ENCODE results near the gene KRTAP20-2. TPM values are rescaled to one million over a fixed set of nuclear protein-coding genes. Genes with fewer than 3 reads are reported as not detected.

The KRTAP20-2 gene
- total and polyA plus RNA-seq, 11 donors: not detected

GRCh38 chr21:30680586-30680985 lies 45.6 kb downstream of the KRTAP20-2 start:
- Histone ChIP-seq H3K9me3 (peaks cover 0 to 4% (median 0%) of the 10 kb centered on the region in 12 donors), H3K4me3 (no peak overlapping the region), H3K27me3 (no peaks in the 10 kb centered on the region), H3K4me1 (no peaks in the 10 kb centered on the region), H3K27ac (no peak overlapping the region), H3K36me3 (no peaks in the 10 kb centered on the region)
- ATAC-seq (no peak), DNase-seq (no peak)
- intact Hi-C loops (cut with DNase I): no loop called here
- WGBS, 4 donors: 34 to 55% (median 41%) methylated on average over 1 of the region's 1 CpG
- TF ChIP-seq POLR2A (IDR thresholded peaks at IDR 0.05): no peak

DNA sequence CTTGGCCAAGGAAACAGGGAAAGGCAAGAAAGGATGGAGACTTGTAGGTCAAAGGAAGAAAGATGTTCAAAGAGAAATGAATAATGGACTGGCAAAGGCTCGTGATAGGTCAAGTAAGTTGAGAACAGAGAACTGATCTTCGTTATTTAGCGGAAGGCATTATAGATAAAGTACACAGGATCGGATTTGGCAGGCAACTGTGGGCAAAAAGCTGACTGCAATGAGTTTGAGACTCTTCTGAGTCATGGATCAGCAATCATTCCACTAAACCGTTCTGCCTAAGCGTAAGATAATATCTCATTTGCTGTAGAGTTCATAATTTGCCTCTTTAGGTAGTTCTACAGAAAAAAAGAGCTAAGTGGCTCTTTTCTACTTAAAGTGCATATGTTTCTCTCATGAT lies 49.5 kb downstream of the KRTAP20-2 start:
- Histone ChIP-seq H3K4me3 (no peak overlapping the region), H3K36me3 (no peaks in the 10 kb centered on the region), H3K27ac (no peak overlapping the region), H3K4me1 (no peaks in the 10 kb centered on the region), H3K27me3 (no peaks in the 10 kb centered on the region), H3K9me3 (peaks cover 0 to 4% (median 0%) of the 10 kb centered on the region in 12 donors)
- no peak for DNase-seq
- ATAC-seq: no peak
- intact Hi-C loops (cut with DNase I): no loop called here
- no peak for TF ChIP-seq POLR2A (IDR thresholded peaks at IDR 0.05)
- TF ChIP-seq CTCF (IDR thresholded peaks at IDR 0.05): no peak
- 75 to 78% (median 77%) methylated on average over 6 of the region's 6 CpGs for WGBS, 4 donors

Other genes starting within 250 kb of the KRTAP20-2 start
- not detected for gene KRTAP13-1, start 239.2 kb upstream of the KRTAP20-2 start, total RNA-seq
- not detected for gene KRTAP13-1, start 239.2 kb upstream of the KRTAP20-2 start, polyA plus RNA-seq
- not detected for gene KRTAP13-3, start 209.3 kb upstream of the KRTAP20-2 start, total RNA-seq
- gene KRTAP13-3, start 209.3 kb upstream of the KRTAP20-2 start, polyA plus RNA-seq: not detected
- not detected for gene KRTAP13-4, start 205.0 kb upstream of the KRTAP20-2 start, total RNA-seq
- not detected for gene KRTAP13-4, start 205.0 kb upstream of the KRTAP20-2 start, polyA plus RNA-seq
- gene KRTAP15-1, start 194.9 kb upstream of the KRTAP20-2 start, total RNA-seq: not detected
- gene KRTAP15-1, start 194.9 kb upstream of the KRTAP20-2 start, polyA plus RNA-seq: not detected
- not detected for gene KRTAP19-1, start 154.8 kb upstream of the KRTAP20-2 start, total RNA-seq
- not detected for gene KRTAP19-1, start 154.8 kb upstream of the KRTAP20-2 start, polyA plus RNA-seq
- not detected for gene KRTAP19-2, start 147.8 kb upstream of the KRTAP20-2 start, total RNA-seq
- gene KRTAP19-2, start 147.8 kb upstream of the KRTAP20-2 start, polyA plus RNA-seq: not detected
- not detected for gene KRTAP19-3, start 143.2 kb upstream of the KRTAP20-2 start, total RNA-seq
- not detected for gene KRTAP19-3, start 143.2 kb upstream of the KRTAP20-2 start, polyA plus RNA-seq
- not detected for gene KRTAP19-4, start 138.0 kb upstream of the KRTAP20-2 start, total RNA-seq
- gene KRTAP19-4, start 138.0 kb upstream of the KRTAP20-2 start, polyA plus RNA-seq: not detected
- gene KRTAP19-5, start 133.1 kb upstream of the KRTAP20-2 start, total RNA-seq: not detected
- not detected for gene KRTAP19-5, start 133.1 kb upstream of the KRTAP20-2 start, polyA plus RNA-seq
- not detected for gene KRTAP19-6, start 93.3 kb upstream of the KRTAP20-2 start, total RNA-seq
- not detected for gene KRTAP19-6, start 93.3 kb upstream of the KRTAP20-2 start, polyA plus RNA-seq
- not detected for gene KRTAP19-7, start 73.9 kb upstream of the KRTAP20-2 start, total RNA-seq
- not detected for gene KRTAP19-7, start 73.9 kb upstream of the KRTAP20-2 start, polyA plus RNA-seq
- not detected for gene KRTAP22-2, start 44.8 kb upstream of the KRTAP20-2 start, total RNA-seq
- gene KRTAP22-2, start 44.8 kb upstream of the KRTAP20-2 start, polyA plus RNA-seq: not detected
- not detected for gene KRTAP6-3, start 42.8 kb upstream of the KRTAP20-2 start, total RNA-seq
- not detected for gene KRTAP6-3, start 42.8 kb upstream of the KRTAP20-2 start, polyA plus RNA-seq
- not detected for gene KRTAP6-2, start 36.3 kb upstream of the KRTAP20-2 start, total RNA-seq
- not detected for gene KRTAP6-2, start 36.3 kb upstream of the KRTAP20-2 start, polyA plus RNA-seq
- gene KRTAP22-1, start 34.1 kb upstream of the KRTAP20-2 start, total RNA-seq: not detected
- gene KRTAP22-1, start 34.1 kb upstream of the KRTAP20-2 start, polyA plus RNA-seq: not detected
- not detected for gene KRTAP6-1, start 21.3 kb upstream of the KRTAP20-2 start, total RNA-seq
- not detected for gene KRTAP6-1, start 21.3 kb upstream of the KRTAP20-2 start, polyA plus RNA-seq
- gene KRTAP20-1, start 18.8 kb upstream of the KRTAP20-2 start, total RNA-seq: not detected
- not detected for gene KRTAP20-1, start 18.8 kb upstream of the KRTAP20-2 start, polyA plus RNA-seq
- not detected for gene KRTAP20-4, start 14.6 kb upstream of the KRTAP20-2 start, total RNA-seq
- not detected for gene KRTAP20-4, start 14.6 kb upstream of the KRTAP20-2 start, polyA plus RNA-seq
- not detected for gene KRTAP20-3, start 7.7 kb downstream of the KRTAP20-2 start, total RNA-seq
- not detected for gene KRTAP20-3, start 7.7 kb downstream of the KRTAP20-2 start, polyA plus RNA-seq
- gene KRTAP21-3, start 83.6 kb downstream of the KRTAP20-2 start, total RNA-seq: not detected
- gene KRTAP21-3, start 83.6 kb downstream of the KRTAP20-2 start, polyA plus RNA-seq: not detected
- gene KRTAP21-2, start 112.1 kb downstream of the KRTAP20-2 start, total RNA-seq: not detected
- not detected for gene KRTAP21-2, start 112.1 kb downstream of the KRTAP20-2 start, polyA plus RNA-seq
- not detected for gene KRTAP21-1, start 120.2 kb downstream of the KRTAP20-2 start, total RNA-seq
- gene KRTAP21-1, start 120.2 kb downstream of the KRTAP20-2 start, polyA plus RNA-seq: not detected
- not detected for gene KRTAP8-1, start 178.1 kb downstream of the KRTAP20-2 start, total RNA-seq
- not detected for gene KRTAP8-1, start 178.1 kb downstream of the KRTAP20-2 start, polyA plus RNA-seq
- gene KRTAP7-1, start 194.6 kb downstream of the KRTAP20-2 start, total RNA-seq: not detected
- not detected for gene KRTAP7-1, start 194.6 kb downstream of the KRTAP20-2 start, polyA plus RNA-seq
- gene KRTAP11-1, start 246.4 kb downstream of the KRTAP20-2 start, total RNA-seq: not detected
- gene KRTAP11-1, start 246.4 kb downstream of the KRTAP20-2 start, polyA plus RNA-seq: not detected